Measurements from ENCODE around the gene ENOX2. TPM values are rescaled to one million over a fixed set of nuclear protein-coding genes. Genes with fewer than 3 reads are reported as not detected.

The ENOX2 gene
- total RNA-seq, 1 experiment from 2014 or later, result 6.0 TPM

DNA sequence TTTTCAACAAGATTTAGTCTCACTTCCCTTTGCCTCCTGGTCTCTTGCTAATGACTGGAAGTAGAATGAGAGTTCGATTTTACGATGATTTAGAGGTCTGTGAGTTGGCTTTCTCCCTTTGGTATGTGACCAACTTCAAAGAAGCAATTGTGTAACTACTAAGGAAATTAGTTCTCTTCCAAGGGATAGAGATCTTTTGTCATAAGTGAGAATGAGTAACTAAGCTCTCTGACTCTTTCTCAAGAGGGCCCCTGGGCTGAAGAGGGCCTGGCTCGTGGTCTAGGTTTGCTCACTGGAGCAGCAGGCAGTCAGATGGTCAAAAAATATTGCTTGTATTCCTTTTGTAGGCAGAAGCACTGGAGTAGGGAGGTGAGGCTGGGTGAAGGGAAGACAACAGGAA is 176.3 kb downstream of the ENOX2 start:
- Histone ChIP-seq H3K9ac (ENCODE audit: low read length) (no peak overlapping the region), H2AFZ (ENCODE audit: low read length) (no peak overlapping the region), H3K27me3 (ENCODE audit: low read length) (no peaks in the 10 kb centered on the region), H3K4me3 (ENCODE audit: low read length) (no peak overlapping the region), H3K4me2 (ENCODE audit: low read depth, low read length, poor library complexity, severe bottlenecking) (no peak overlapping the region), H3K36me3 (ENCODE audit: insufficient read depth, low read length) (peaks cover 4% of the 10 kb centered on the region; the same call in 1 of the 2 replicates), H3K9me3 (ENCODE audit: low read length) (peaks cover 20% of the 10 kb centered on the region), H3K4me1 (ENCODE audit: low read length) (no peaks in the 10 kb centered on the region), H3K9me2 (replicated peaks; ENCODE audit: insufficient read depth, low read length) (no peaks in the 10 kb centered on the region), H3K79me2 (ENCODE audit: low read length) (no peaks in the 10 kb centered on the region), H4K20me1 (ENCODE audit: insufficient read depth, low read depth, low read length) (no peaks in the 10 kb centered on the region), H3K27ac (ENCODE audit: low read length) (no peak overlapping the region)
- no peak for DNase-seq

DNA sequence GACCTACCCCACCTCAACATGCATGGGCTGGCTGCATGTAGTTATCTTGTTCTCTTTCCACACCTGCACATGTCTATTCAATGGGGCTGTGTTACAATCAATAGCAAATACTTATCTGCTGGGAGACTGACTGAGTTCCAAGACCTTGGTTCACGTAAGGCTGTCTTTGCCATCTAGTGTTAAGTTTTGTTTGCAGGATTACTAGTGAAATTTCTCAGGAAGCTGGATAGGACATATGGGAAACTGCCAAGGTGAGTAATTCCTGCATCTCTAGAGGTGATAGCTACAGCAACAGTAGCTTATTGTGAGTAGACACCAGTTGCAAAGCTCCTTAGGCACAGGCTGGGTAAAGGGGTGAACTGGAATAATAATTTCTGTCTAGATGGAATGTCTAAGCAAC is 177.5 kb downstream of the ENOX2 start:
- Histone ChIP-seq H3K9ac (ENCODE audit: low read length) (no peak overlapping the region), H3K36me3 (ENCODE audit: insufficient read depth, low read length) (peaks cover 4% of the 10 kb centered on the region; the same call in 1 of the 2 replicates), H2AFZ (ENCODE audit: low read length) (no peak overlapping the region), H3K4me1 (ENCODE audit: low read length) (no peaks in the 10 kb centered on the region), H3K27me3 (ENCODE audit: low read length) (no peaks in the 10 kb centered on the region), H3K9me2 (replicated peaks; ENCODE audit: insufficient read depth, low read length) (no peaks in the 10 kb centered on the region), H3K4me3 (ENCODE audit: low read length) (no peak overlapping the region), H3K4me2 (ENCODE audit: low read depth, low read length, poor library complexity, severe bottlenecking) (no peak overlapping the region), H3K79me2 (ENCODE audit: low read length) (no peaks in the 10 kb centered on the region), H3K9me3 (ENCODE audit: low read length) (peaks cover 18% of the 10 kb centered on the region), H4K20me1 (ENCODE audit: insufficient read depth, low read depth, low read length) (no peaks in the 10 kb centered on the region), H3K27ac (ENCODE audit: low read length) (no peak overlapping the region)
- no peak for DNase-seq

DNA sequence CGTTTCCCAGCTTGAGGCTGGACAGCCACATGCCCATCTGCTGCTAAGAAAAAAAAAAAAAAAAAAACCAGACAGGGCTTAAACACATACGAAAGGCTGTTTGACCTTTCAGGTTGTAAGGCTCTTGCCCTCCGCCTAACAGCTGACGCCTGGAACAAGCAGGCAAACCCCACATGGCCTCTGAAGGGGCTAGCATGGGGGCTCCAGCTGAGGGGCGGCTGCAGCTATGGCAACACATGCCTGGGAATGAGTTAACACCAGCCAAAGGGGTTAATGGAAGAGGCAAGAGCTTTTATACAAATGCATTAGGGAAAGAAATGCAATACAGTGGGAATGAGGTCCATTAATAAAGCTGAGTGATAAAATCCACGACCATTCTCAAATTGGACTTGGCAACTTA is 183.6 kb downstream of the ENOX2 start:
- H3K4me1 ChIP-seq (ENCODE audit: low read length), result no peaks in the 10 kb centered on the region
- H2AFZ ChIP-seq (ENCODE audit: low read length), result no peak overlapping the region
- H3K27ac ChIP-seq (ENCODE audit: low read length), result no peak overlapping the region
- no peaks in the 10 kb centered on the region for H3K79me2 ChIP-seq (ENCODE audit: low read length)
- no peaks in the 10 kb centered on the region for H3K27me3 ChIP-seq (ENCODE audit: low read length)
- no peaks in the 10 kb centered on the region for H4K20me1 ChIP-seq (ENCODE audit: insufficient read depth, low read depth, low read length)
- H3K9me2 ChIP-seq (replicated peaks; ENCODE audit: insufficient read depth, low read length), result no peaks in the 10 kb centered on the region
- no peak for DNase-seq
- H3K4me2 ChIP-seq (ENCODE audit: low read depth, low read length, poor library complexity, severe bottlenecking), result no peak overlapping the region
- H3K36me3 ChIP-seq (ENCODE audit: insufficient read depth, low read length), result no peaks in the 10 kb centered on the region
- H3K4me3 ChIP-seq (ENCODE audit: low read length), result no peak overlapping the region
- no peaks in the 10 kb centered on the region for H3K9me3 ChIP-seq (ENCODE audit: low read length)
- H3K9ac ChIP-seq (ENCODE audit: low read length), result no peak overlapping the region

DNA sequence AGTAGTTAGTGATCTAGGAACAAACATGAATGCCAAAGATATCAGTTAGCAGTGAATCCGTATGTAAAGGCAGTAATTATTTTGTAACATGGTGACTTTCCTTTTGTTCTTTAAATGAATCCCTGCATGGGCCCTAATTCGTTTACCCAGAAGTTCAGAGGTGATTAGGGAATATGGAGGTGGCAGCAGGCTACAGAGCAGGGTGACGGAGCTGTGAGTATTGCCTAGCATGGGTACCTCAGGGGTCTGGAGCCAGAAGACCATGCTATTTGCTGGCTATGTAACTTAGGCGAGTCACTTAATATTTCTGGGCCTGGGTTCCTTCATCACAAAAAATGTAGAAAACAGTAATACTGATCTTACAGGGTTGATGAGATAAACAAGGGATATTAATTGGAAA is 184.9 kb downstream of the ENOX2 start:
- Histone ChIP-seq H3K79me2 (ENCODE audit: low read length) (no peaks in the 10 kb centered on the region), H3K36me3 (ENCODE audit: insufficient read depth, low read length) (no peaks in the 10 kb centered on the region), H3K9me2 (replicated peaks; ENCODE audit: insufficient read depth, low read length) (no peaks in the 10 kb centered on the region), H3K4me1 (ENCODE audit: low read length) (no peaks in the 10 kb centered on the region), H4K20me1 (ENCODE audit: insufficient read depth, low read depth, low read length) (no peaks in the 10 kb centered on the region), H3K4me2 (ENCODE audit: low read depth, low read length, poor library complexity, severe bottlenecking) (no peak overlapping the region), H3K4me3 (ENCODE audit: low read length) (no peak overlapping the region), H2AFZ (ENCODE audit: low read length) (no peak overlapping the region), H3K9ac (ENCODE audit: low read length) (no peak overlapping the region), H3K9me3 (ENCODE audit: low read length) (no peaks in the 10 kb centered on the region), H3K27ac (ENCODE audit: low read length) (no peak overlapping the region), H3K27me3 (ENCODE audit: low read length) (no peaks in the 10 kb centered on the region)
- DNase-seq, result no peak

DNA sequence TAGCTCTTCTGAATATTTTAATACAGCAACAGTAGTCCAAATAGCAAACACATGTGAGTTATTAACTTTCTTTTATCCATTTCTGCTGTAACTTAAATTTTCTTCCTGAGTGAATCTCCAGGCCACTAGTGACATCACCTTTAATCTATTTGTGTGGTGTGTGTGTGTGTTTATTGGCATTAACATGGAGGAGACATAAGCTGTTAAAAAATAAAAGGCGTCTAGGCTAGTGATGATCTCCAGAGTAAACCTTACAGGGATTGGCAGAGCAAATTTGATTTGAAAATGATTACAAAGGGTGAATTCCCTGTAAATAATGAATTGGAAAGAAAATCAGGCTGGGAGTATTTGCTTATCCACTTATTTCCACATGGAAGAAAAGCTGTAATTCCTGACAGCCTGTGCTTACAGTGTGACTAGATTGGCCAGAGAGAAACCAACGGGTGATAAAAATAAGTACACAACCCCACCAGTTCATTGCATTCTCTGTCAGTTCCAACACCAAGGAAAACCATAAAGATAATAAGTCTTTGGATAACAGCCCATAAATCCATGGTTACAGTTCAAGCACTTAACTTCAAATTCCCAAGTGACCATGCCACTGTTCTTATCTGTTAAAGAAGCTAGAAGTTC is 186.1 kb downstream of the ENOX2 start:
- Histone ChIP-seq H3K9ac (ENCODE audit: low read length) (no peak overlapping the region), H4K20me1 (ENCODE audit: insufficient read depth, low read depth, low read length) (no peaks in the 10 kb centered on the region), H3K4me3 (ENCODE audit: low read length) (no peak overlapping the region), H3K4me2 (ENCODE audit: low read depth, low read length, poor library complexity, severe bottlenecking) (no peak overlapping the region), H3K79me2 (ENCODE audit: low read length) (no peaks in the 10 kb centered on the region), H2AFZ (ENCODE audit: low read length) (no peak overlapping the region), H3K4me1 (ENCODE audit: low read length) (no peaks in the 10 kb centered on the region), H3K27ac (ENCODE audit: low read length) (no peak overlapping the region), H3K9me2 (replicated peaks; ENCODE audit: insufficient read depth, low read length) (no peaks in the 10 kb centered on the region), H3K36me3 (ENCODE audit: insufficient read depth, low read length) (no peaks in the 10 kb centered on the region), H3K9me3 (ENCODE audit: low read length) (no peaks in the 10 kb centered on the region), H3K27me3 (ENCODE audit: low read length) (no peaks in the 10 kb centered on the region)
- no peak for DNase-seq

DNA sequence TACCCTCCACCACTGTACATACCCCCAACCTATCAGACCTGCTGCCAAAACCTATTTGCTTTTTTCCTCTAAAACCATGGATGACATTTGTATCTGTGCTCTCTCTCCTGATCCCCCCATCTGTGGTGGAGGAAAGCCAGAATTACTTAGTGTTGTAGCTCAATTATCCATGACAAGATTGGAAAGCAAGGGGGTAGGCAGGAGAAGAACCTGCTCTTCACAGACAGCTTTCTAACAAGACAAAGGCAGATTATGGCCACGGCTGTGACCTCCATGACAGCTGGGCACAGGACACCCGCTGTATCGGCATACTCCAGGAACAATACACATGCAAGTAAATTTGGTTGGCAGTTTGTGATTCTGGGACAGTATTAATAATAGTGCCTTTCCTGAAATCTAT is 186.7 kb downstream of the ENOX2 start:
- H3K27me3 ChIP-seq (ENCODE audit: low read length), result no peaks in the 10 kb centered on the region
- no peaks in the 10 kb centered on the region for H3K9me2 ChIP-seq (replicated peaks; ENCODE audit: insufficient read depth, low read length)
- H3K4me2 ChIP-seq (ENCODE audit: low read depth, low read length, poor library complexity, severe bottlenecking), result no peak overlapping the region

DNA sequence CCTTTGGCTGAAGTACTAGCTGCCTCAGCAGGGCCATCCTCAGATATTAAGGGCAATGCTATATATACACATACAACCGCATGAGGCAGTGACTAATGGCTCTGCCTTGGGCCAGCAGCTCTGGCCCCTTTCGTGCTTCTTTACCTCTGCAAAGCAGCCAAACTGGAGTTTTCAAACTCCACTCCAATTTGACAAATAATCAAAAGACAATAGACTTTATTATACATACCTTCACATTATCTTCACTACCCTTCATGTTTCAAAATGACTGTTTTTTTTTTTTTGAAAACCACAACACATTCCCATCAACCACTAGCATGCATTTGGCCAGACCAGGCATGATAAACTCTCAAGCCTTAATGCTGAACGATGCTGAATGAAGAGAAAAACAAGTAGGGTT is 187.7 kb downstream of the ENOX2 start:
- Histone ChIP-seq H3K9me3 (ENCODE audit: low read length) (no peaks in the 10 kb centered on the region), H3K36me3 (ENCODE audit: insufficient read depth, low read length) (no peaks in the 10 kb centered on the region), H4K20me1 (ENCODE audit: insufficient read depth, low read depth, low read length) (no peaks in the 10 kb centered on the region), H2AFZ (ENCODE audit: low read length) (no peak overlapping the region), H3K27me3 (ENCODE audit: low read length) (no peaks in the 10 kb centered on the region), H3K4me2 (ENCODE audit: low read depth, low read length, poor library complexity, severe bottlenecking) (no peak overlapping the region), H3K4me3 (ENCODE audit: low read length) (no peak overlapping the region), H3K79me2 (ENCODE audit: low read length) (no peaks in the 10 kb centered on the region), H3K4me1 (ENCODE audit: low read length) (no peaks in the 10 kb centered on the region), H3K27ac (ENCODE audit: low read length) (no peak overlapping the region), H3K9ac (ENCODE audit: low read length) (no peak overlapping the region), H3K9me2 (replicated peaks; ENCODE audit: insufficient read depth, low read length) (no peaks in the 10 kb centered on the region)
- DNase-seq, result no peak

More for the DNA sequence above, 186.7 kb downstream of the ENOX2 start:
- H3K9me3 ChIP-seq (ENCODE audit: low read length), result no peaks in the 10 kb centered on the region
- H3K79me2 ChIP-seq (ENCODE audit: low read length), result no peaks in the 10 kb centered on the region
- no peak for DNase-seq
- no peak overlapping the region for H3K27ac ChIP-seq (ENCODE audit: low read length)
- no peak overlapping the region for H3K9ac ChIP-seq (ENCODE audit: low read length)
- H3K4me1 ChIP-seq (ENCODE audit: low read length), result no peaks in the 10 kb centered on the region
- H3K4me3 ChIP-seq (ENCODE audit: low read length), result no peak overlapping the region
- no peaks in the 10 kb centered on the region for H4K20me1 ChIP-seq (ENCODE audit: insufficient read depth, low read depth, low read length)
- H3K36me3 ChIP-seq (ENCODE audit: insufficient read depth, low read length), result no peaks in the 10 kb centered on the region
- no peak overlapping the region for H2AFZ ChIP-seq (ENCODE audit: low read length)

DNA sequence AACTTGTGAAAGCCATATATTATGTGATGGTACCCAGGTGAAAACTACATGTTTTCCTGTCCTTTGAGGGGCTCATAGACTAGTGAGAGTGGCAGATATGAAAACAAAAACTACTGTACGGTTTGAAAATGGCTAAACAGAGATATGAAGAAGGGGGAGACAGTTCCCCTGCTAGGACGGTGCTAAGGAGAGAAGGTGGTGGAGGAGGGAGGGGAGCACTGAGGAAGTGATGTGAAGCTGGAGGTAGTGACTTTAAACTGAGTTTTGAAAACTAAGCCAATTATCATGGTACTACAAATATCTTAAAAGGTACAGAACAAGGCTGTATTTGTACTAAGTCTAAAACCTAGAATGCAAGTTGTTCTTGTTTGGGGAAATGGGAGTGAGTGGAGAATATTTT is 188.3 kb downstream of the ENOX2 start:
- Histone ChIP-seq H2AFZ (ENCODE audit: low read length) (no peak overlapping the region), H3K36me3 (ENCODE audit: insufficient read depth, low read length) (no peaks in the 10 kb centered on the region), H3K9me3 (ENCODE audit: low read length) (no peaks in the 10 kb centered on the region), H3K4me2 (ENCODE audit: low read depth, low read length, poor library complexity, severe bottlenecking) (no peak overlapping the region), H3K9ac (ENCODE audit: low read length) (no peak overlapping the region), H3K4me1 (ENCODE audit: low read length) (no peaks in the 10 kb centered on the region), H3K79me2 (ENCODE audit: low read length) (no peaks in the 10 kb centered on the region), H3K4me3 (ENCODE audit: low read length) (no peak overlapping the region), H3K27ac (ENCODE audit: low read length) (no peak overlapping the region), H4K20me1 (ENCODE audit: insufficient read depth, low read depth, low read length) (no peaks in the 10 kb centered on the region), H3K9me2 (replicated peaks; ENCODE audit: insufficient read depth, low read length) (no peaks in the 10 kb centered on the region), H3K27me3 (ENCODE audit: low read length) (no peaks in the 10 kb centered on the region)
- DNase-seq, result no peak

DNA sequence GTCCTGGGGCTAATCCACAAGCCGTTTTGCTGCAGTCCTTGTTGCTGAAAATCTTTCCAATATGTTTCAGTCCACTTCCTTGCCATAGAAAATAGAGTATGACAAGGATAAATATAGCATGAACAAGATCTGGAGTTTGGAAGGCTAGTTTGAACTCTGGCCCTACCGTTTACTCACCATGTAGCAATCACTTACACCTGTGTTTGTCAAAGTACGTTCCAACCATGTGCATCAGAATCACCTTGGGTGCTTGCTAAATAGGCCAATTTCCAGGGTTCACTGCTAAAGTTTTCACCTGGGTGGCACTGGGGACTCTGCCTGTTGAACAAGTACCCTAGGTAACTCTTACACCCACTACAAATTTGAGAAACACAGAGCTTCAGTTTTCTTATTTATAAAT is 188.9 kb downstream of the ENOX2 start:
- Histone ChIP-seq H3K27ac (ENCODE audit: low read length) (no peak overlapping the region), H3K9me2 (replicated peaks; ENCODE audit: insufficient read depth, low read length) (no peaks in the 10 kb centered on the region), H3K79me2 (ENCODE audit: low read length) (no peaks in the 10 kb centered on the region), H4K20me1 (ENCODE audit: insufficient read depth, low read depth, low read length) (no peaks in the 10 kb centered on the region), H2AFZ (ENCODE audit: low read length) (no peak overlapping the region), H3K36me3 (ENCODE audit: insufficient read depth, low read length) (no peaks in the 10 kb centered on the region), H3K4me2 (ENCODE audit: low read depth, low read length, poor library complexity, severe bottlenecking) (no peak overlapping the region), H3K9ac (ENCODE audit: low read length) (no peak overlapping the region), H3K9me3 (ENCODE audit: low read length) (no peaks in the 10 kb centered on the region), H3K27me3 (ENCODE audit: low read length) (no peaks in the 10 kb centered on the region), H3K4me3 (ENCODE audit: low read length) (no peak overlapping the region), H3K4me1 (ENCODE audit: low read length) (no peaks in the 10 kb centered on the region)
- DNase-seq, result no peak

Measured in Karpas-422 (cell line).